Natural killer cell treated with Interleukin-12 subunit alpha and Interleukin-12 subunit beta and Interleukin-15 and Interleukin-18, amount 100 ng/mL, for 72 hours (primary cell): ENCODE measurements around the gene SUV39H1. TPM values are rescaled to one million over a fixed set of nuclear protein-coding genes. Genes with fewer than 3 reads are reported as not detected.

Experiments used
- ATAC-seq, 2 donors: fragments of 150-1000 bp; cut with Tn5 transposase in 1 of 2; sonication (Bioruptor Pico), chemical (Tn5 transposase) in 1 of 2; 2 replicates each; pipeline ENCODE4 v1.10.0; 2021
- DNase-seq: peaks from one replicate; pipeline ENCODE4 v3.0.0; 2022; ENCODE audit warnings: low spot score
- H3K27ac Mint-ChIP-seq, 2 donors: 1 replicate in 1 of 2; 2 replicates in 1 of 2; pipeline ENCODE4 v1.8.0; 2022; ENCODE audit warnings: mixed read lengths in 2 of 2, mild to moderate bottlenecking in 1 of 2, moderate library complexity in 1 of 2
- H3K27me3 Mint-ChIP-seq, 2 donors: 1 replicate in 1 of 2; 2 replicates in 1 of 2; pipeline ENCODE4 v1.8.0; 2022; ENCODE audit warnings: mixed read lengths in 2 of 2
- H3K36me3 Mint-ChIP-seq: one replicate; pipeline ENCODE4 v1.8.0; 2022; ENCODE audit warnings: mixed read lengths
- H3K4me1 Mint-ChIP-seq, 2 donors: 1 replicate in 1 of 2; 2 replicates in 1 of 2; pipeline ENCODE4 v1.8.0; 2022; ENCODE audit warnings: low read depth in 2 of 2, mixed read lengths in 2 of 2, mild to moderate bottlenecking in 1 of 2
- H3K4me3 Mint-ChIP-seq: one replicate; pipeline ENCODE4 v1.8.0; 2022; ENCODE audit warnings: mixed read lengths
- H3K9me3 Mint-ChIP-seq: 2 replicates; pipeline ENCODE4 v1.8.0; 2022; ENCODE audit warnings: mixed read lengths
- total RNA-seq, 2 donors: library from RNA; stranded (reverse); gene quantifications; one replicate each; pipeline ENCODE4 v1.2.3, GENCODE V29; 2022

Gene SUV39H1
- total RNA-seq, 2 donors from 2014 or later = 19.2 to 33.8 TPM

DNA sequence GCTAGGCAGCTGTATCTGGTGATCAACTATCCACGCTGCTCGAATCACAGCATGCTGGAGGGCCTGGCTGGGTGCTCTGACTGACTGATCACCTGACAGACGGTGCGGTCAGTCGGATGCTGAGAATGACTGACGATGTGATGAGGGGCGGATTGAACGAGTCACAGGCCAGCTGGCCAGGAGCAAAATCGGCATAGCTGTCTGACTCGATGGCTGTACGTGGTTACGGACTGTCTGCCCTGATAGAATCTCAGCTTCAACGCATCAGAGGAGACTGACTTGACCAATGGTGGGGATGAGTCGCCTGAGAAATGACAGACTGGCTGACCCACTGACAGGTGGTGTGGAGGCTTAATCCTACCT lies 1.0 kb upstream of the SUV39H1 start:
- H3K27ac Mint-ChIP-seq = peak overlapping the region; percentile 88 to 96
- peak in 1 of 2 donors; percentile 0 for ATAC-seq
- no peaks in the 10 kb centered on the region for H3K9me3 Mint-ChIP-seq
- peak overlapping the region; percentile 97 for H3K4me3 Mint-ChIP-seq
- H3K27me3 Mint-ChIP-seq = peaks cover 0 to 4% of the 10 kb centered on the region in 2 donors
- peaks cover 11% of the 10 kb centered on the region for H3K36me3 Mint-ChIP-seq
- H3K4me1 Mint-ChIP-seq = peaks cover 16 to 26% of the 10 kb centered on the region in 2 donors
- DNase-seq = no peak

DNA sequence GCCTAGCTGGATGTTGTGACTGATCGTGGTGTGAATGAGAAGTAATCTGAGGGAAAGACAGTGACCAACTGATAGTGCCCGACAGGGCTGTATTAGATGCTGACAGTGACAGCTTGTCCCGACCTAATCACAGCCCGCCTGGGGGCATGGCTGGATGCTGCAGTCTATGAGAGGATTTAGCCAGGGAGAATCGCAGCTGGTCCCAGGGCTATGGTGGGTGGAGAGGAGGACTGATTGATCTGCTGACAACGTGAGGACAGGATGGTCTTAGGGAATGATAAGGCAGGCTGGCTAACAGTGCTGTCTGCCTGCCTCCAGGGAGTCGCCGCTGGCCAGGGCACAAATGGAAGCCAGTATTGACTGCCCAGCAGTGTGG lies 621 bp upstream of the SUV39H1 start:
- Mint-ChIP-seq H3K27me3 (peaks cover 0 to 4% of the 10 kb centered on the region in 2 donors), H3K4me3 (peak overlapping the region; percentile 97), H3K4me1 (peaks cover 16 to 26% of the 10 kb centered on the region in 2 donors), H3K36me3 (peaks cover 11% of the 10 kb centered on the region), H3K27ac (peak overlapping the region; percentile 88 to 96), H3K9me3 (no peaks in the 10 kb centered on the region)
- DNase-seq (no peak), ATAC-seq (peak in 1 of 2 donors; percentile 0)

DNA sequence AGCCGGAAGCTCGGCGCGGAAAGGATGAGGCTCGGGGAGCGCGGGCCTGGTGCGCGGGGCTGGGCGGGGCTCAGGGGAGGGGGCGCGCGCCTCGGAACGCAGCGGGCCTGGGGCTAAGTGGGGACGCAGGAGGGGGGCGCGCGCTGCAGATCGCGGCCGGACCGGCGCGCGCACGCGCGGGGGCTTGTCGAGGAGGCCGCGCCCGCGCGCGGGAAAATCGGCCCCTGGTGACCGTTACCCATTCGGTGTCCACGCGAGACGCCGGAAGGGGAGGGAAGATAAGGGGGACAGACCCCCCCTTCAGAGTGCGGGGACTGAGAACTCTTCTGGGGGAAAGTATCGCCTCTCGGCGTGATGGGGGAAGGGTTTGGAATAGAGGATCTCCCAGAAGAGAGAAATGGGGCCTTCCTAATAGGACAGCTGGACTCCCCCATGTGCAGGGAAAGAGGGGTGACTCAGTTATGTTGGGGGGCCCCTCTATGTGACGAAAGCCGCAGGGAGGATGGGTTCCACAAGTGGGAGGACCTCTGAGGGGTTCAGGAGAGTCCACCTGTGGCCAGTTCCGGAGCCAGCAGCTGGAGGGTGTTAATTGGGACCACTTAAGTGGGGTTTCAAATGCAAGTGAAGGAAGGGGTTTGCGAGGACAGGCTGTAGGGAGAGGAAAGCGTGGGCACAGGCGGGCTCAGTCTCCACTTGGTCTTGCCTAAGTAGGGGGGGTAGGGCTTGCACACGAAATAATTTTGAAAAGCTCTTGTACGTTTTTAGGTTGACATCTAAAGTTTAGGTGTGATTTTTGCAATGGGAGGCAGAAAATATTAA lies 584 bp downstream of the SUV39H1 start:
- DNase-seq (no peak), ATAC-seq (peak; percentile 53 to 57)
- Mint-ChIP-seq H3K4me3 (peak overlapping the region; percentile 97), H3K36me3 (peaks cover 5% of the 10 kb centered on the region), H3K4me1 (peaks cover 16 to 26% of the 10 kb centered on the region in 2 donors), H3K27me3 (no peaks in the 10 kb centered on the region), H3K27ac (peak overlapping the region; percentile 88 to 96), H3K9me3 (no peaks in the 10 kb centered on the region)

DNA sequence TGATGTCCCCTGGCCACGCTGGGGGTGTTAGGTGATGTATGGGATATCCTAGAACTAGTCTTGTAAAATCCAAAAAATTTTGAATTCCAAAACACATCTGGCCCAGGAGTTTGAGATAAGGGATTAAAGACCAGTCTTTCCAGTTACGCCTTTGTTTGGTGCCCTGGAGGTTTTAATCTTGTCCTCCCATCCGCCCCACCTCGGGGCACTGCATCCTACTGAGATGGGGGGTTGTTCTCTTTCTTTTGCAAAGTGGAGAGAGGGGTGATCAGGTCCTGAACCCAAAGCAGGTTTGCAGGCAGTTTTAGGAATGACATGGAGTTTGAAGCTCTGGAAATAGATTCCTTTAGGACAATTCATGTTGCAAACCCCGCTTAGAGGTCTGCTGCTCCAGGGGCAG lies 1.8 kb downstream of the SUV39H1 start:
- ATAC-seq (no peak), DNase-seq (no peak)
- Mint-ChIP-seq H3K27me3 (no peaks in the 10 kb centered on the region), H3K4me3 (peak overlapping the region; percentile 97), H3K9me3 (no peaks in the 10 kb centered on the region), H3K36me3 (peaks cover 5% of the 10 kb centered on the region), H3K4me1 (peaks cover 16 to 31% of the 10 kb centered on the region in 2 donors), H3K27ac (no peak overlapping the region)

DNA sequence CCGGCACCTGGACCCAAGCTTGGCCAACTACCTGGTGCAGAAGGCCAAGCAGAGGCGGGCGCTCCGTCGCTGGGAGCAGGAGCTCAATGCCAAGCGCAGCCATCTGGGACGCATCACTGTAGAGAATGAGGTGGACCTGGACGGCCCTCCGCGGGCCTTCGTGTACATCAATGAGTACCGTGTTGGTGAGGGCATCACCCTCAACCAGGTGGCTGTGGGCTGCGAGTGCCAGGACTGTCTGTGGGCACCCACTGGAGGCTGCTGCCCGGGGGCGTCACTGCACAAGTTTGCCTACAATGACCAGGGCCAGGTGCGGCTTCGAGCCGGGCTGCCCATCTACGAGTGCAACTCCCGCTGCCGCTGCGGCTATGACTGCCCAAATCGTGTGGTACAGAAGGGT lies 3.7 kb downstream of the SUV39H1 start:
- H3K9me3 Mint-ChIP-seq = no peaks in the 10 kb centered on the region
- H3K4me3 Mint-ChIP-seq = no peak overlapping the region
- H3K27me3 Mint-ChIP-seq = peaks cover 0 to 3% of the 10 kb centered on the region in 2 donors
- H3K4me1 Mint-ChIP-seq = peaks cover 21 to 31% of the 10 kb centered on the region in 2 donors
- H3K36me3 Mint-ChIP-seq = peaks cover 5% of the 10 kb centered on the region
- no peak overlapping the region for H3K27ac Mint-ChIP-seq
- DNase-seq = no peak
- no peak for ATAC-seq

DNA sequence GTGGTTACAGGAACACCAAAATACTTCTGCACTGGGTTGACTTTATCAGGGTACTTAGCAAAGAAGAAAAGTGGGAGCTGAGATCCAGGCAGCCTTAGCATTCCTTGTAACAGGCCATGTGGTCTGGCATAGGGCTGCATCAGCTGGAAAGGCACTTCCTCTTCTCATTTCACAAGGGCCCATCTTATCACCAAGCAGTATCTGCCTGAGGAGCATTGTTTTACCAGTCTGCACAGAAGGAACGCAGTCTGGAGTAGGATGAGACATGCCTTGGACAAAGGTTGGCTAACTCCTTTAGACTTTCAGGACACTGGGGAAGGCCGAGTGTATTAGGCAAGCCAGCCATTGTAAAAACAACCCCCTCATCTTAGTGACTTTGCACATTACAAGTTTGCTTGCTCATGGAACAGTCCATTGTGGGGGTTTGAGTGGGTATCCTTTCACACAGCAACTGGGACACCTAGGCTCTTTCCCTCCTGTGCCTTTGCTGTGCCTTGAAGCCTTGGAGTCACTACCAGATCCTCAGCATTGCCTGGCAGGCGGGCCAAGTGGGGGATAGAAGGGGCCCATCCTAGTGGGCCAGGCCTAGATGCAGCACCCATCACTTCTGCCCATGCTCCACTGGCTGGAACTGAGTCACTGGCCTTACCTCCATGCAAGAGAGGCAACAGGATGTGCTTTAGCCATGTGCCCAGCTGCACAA lies 4.6 kb downstream of the SUV39H1 start:
- no peak for DNase-seq
- ATAC-seq = no peak
- H3K36me3 Mint-ChIP-seq = peaks cover 5% of the 10 kb centered on the region
- peaks cover 0 to 3% of the 10 kb centered on the region in 2 donors for H3K27me3 Mint-ChIP-seq
- no peaks in the 10 kb centered on the region for H3K9me3 Mint-ChIP-seq
- H3K4me1 Mint-ChIP-seq = peaks cover 12 to 23% of the 10 kb centered on the region in 2 donors
- H3K27ac Mint-ChIP-seq = no peak overlapping the region
- no peak overlapping the region for H3K4me3 Mint-ChIP-seq

DNA sequence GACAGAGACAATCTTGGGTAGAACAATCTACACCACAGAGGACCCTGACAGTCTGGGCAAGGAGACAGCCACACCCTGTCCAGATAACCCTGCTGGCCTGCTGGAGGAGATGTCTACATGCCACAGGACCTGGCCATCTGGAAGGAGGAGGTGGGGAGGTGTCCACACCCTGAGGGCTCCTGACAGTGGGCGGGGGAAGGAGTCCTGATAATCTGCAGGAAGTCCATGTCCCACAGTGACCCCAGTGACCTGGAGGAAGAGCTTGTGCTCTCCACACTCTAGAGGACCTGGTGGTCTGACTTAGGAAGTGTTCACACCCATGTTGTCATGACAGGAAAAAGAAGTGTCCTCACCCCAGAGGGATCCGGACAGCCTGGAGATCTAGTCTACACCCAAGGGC lies 5.5 kb downstream of the SUV39H1 start:
- no peaks in the 10 kb centered on the region for H3K9me3 Mint-ChIP-seq
- peaks cover 0 to 3% of the 10 kb centered on the region in 2 donors for H3K27me3 Mint-ChIP-seq
- no peak for ATAC-seq
- no peak overlapping the region for H3K4me3 Mint-ChIP-seq
- no peak for DNase-seq
- no peak overlapping the region for H3K27ac Mint-ChIP-seq
- peaks cover 12 to 18% of the 10 kb centered on the region in 2 donors for H3K4me1 Mint-ChIP-seq
- H3K36me3 Mint-ChIP-seq = peaks cover 5% of the 10 kb centered on the region

DNA sequence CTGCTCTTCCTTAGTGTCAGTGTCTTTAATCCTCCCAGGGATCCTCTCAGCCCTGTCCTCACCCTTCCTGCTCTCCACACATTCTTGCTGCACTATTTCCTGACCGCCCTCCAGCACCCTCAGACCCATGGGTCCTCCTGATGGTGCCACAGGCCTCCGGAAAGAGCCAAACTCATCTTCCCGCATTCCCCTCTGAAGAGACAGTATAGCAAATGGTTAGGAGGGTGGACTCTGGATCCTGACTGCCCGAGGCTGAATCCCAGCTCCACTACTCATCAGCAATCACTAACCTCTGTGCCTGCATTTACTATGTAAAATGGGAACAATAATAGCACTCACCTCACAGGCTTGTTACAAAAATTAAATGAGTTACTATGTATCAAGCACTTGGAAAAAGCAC lies 6.2 kb downstream of the SUV39H1 start:
- Mint-ChIP-seq H3K27me3 (peaks cover 0 to 3% of the 10 kb centered on the region in 2 donors), H3K27ac (no peak overlapping the region), H3K36me3 (peaks cover 5% of the 10 kb centered on the region), H3K9me3 (no peaks in the 10 kb centered on the region), H3K4me3 (no peak overlapping the region), H3K4me1 (peaks cover 10 to 11% of the 10 kb centered on the region in 2 donors)
- DNase-seq = no peak
- ATAC-seq = no peak

DNA sequence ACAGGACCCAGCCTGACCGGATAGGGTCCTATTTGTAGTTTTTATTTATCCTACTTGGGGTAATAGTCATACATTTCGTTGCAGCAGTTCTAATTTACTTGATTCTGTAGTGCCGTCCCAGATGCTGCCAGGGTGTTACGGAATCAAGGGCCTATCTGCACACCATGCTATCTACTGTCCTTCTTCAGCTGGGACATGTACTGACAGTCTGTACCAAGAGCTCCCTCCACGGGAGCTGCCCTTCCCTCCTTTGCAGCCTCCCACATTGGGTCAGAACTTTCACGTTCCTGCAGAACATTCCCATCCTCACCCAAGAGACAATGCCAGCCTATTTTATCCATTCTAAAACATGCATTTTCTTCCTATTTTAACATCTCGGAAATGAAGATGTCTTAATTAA lies 6.7 kb downstream of the SUV39H1 start:
- Mint-ChIP-seq H3K27me3 (peaks cover 0 to 3% of the 10 kb centered on the region in 2 donors), H3K36me3 (peaks cover 5% of the 10 kb centered on the region), H3K4me1 (peaks cover 10% of the 10 kb centered on the region in 2 donors), H3K4me3 (no peak overlapping the region), H3K27ac (no peak overlapping the region), H3K9me3 (no peaks in the 10 kb centered on the region)
- DNase-seq = no peak
- ATAC-seq = no peak

DNA sequence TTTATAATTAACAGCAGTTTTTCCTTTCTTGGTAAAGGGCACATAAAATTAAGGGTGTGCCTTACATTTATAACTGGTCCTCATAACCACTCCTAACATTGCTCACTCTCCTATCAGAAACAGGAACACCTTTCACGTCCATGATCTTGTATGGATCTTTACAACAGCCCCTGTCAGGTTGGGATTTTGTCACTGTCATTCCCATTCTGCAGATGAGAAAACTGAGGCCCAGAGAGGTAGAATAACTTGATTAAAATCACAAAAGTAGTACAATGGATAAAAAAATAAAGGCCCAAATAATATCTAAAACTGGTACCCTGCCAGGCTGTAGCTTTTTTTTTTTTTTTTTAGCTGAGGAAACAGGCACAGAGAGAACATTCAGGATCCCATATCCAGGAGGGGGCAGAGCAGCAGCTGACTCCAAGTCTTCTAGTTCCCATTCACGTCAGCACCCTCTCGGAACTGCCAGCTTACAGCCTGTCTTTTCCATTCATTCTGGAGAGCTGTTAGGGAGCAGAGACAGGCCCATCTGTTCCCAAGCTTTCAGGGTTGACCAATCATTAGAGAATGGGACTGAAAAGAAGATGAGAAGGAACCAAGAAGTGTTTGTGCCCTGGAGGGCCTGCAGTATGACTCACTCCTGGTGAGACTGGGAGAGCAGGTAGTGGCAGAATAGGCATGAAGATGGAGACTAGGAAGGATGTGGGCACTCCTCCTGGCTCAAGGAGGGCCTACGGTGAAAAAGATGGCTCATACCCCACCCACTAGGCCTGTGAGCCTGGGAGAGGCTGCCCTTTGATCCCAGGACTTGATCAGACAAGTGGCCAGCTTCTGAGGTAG lies 7.3 kb downstream of the SUV39H1 start:
- ATAC-seq (no peak), DNase-seq (no peak)
- no peaks in the 10 kb centered on the region for H3K9me3 Mint-ChIP-seq
- peaks cover 0 to 3% of the 10 kb centered on the region in 2 donors for H3K27me3 Mint-ChIP-seq
- peaks cover 10% of the 10 kb centered on the region in 2 donors for H3K4me1 Mint-ChIP-seq
- no peak overlapping the region for H3K27ac Mint-ChIP-seq
- H3K4me3 Mint-ChIP-seq = no peak overlapping the region
- H3K36me3 Mint-ChIP-seq = peaks cover 5% of the 10 kb centered on the region

DNA sequence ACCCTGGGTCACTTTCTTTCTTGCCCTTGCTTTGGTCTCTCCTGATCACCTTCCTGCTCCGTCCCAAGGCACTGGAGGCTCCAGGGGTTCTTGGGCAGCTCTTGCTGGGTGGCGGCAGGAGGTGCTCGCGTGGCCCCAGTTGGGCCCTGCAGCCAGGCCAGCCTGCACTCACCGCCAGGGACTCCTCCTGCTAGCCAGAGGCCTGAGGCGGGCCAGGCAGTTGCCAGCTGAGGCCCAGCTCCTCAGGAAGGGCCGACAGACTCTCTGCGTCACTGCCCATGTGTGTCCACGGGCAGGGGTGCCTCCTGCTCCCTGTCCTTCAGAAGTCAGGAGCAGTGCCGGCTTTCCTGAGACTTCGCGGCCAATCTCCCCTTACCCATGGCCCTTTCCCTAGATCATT lies 9.3 kb downstream of the SUV39H1 start:
- DNase-seq = no peak
- H3K4me3 Mint-ChIP-seq = no peak overlapping the region
- ATAC-seq = no peak
- peaks cover 9% of the 10 kb centered on the region in 2 donors for H3K4me1 Mint-ChIP-seq
- no peaks in the 10 kb centered on the region for H3K36me3 Mint-ChIP-seq
- peaks cover 0 to 3% of the 10 kb centered on the region in 2 donors for H3K27me3 Mint-ChIP-seq
- no peak overlapping the region for H3K27ac Mint-ChIP-seq
- no peaks in the 10 kb centered on the region for H3K9me3 Mint-ChIP-seq

DNA sequence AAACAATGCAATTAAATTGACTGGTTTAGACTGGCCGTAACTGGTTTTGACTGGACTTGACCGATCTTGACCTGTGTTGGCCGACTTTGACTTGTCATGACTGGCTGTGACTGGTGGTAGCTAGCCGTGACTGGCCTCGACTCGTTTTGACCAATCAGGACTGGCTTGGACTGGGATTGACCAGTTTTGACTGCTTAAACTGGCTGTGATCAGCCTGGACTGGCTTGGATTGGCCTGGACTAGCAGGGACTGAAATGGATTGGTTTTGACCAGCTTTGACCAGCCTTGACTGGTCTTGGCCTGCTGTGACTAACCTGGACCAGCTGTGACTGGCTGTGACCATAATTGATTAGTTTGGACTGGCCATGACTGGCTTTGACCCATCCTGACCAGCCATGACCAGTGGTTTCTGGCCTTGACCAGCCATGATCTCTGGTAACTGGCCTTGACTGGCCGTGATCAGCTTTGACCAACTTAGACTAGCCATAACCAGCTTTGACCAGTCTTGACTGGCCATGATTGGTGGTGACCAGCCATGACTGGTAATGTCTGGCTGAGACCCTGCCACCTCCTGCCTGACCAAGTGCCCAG lies 13.1 kb downstream of the SUV39H1 start:
- Mint-ChIP-seq H3K36me3 (no peaks in the 10 kb centered on the region), H3K9me3 (no peaks in the 10 kb centered on the region), H3K27ac (no peak overlapping the region), H3K4me3 (no peak overlapping the region), H3K4me1 (peaks cover 34 to 41% of the 10 kb centered on the region in 2 donors), H3K27me3 (no peaks in the 10 kb centered on the region)
- DNase-seq (no peak), ATAC-seq (no peak)

DNA sequence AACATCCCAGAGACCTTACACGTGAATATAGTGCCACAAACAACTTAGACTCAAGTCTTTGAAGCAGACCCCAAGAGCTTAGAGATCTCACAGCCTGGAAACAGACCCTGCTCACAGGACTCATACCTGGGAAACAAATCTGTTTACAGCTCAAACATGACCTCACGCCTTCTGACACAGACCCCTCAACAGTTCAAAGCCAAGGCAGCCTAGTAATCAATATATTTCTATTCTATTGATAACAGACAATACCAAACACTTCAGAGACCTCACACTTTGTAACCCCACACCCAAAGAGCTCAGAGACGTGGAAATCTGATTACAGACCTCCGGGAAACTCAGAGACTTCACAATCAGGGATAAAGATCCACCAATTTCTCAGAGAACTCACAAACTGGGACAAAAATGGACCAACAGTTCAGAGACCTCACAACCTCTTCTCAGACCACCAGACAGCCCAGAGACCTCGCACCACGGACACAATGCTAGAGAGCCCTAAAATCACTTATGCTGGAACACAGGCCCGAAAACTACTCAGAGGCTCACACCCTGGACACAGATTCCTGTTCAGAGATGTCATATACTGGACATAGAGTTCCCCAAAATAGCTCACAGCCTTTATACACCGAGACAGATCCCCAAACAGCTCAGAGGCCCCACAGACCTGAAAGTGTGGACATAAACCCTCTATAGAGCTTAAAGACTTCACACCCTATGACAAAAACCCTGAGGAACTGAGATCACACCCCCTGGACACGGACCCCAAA lies 14.8 kb downstream of the SUV39H1 start:
- Mint-ChIP-seq H3K4me1 (peaks cover 49 to 59% of the 10 kb centered on the region in 2 donors), H3K4me3 (peak overlapping the region; percentile 73), H3K9me3 (no peaks in the 10 kb centered on the region), H3K36me3 (peaks cover 4% of the 10 kb centered on the region), H3K27ac (peak overlapping the region; percentile 75 to 84), H3K27me3 (peaks cover 0 to 5% of the 10 kb centered on the region in 2 donors)
- ATAC-seq (no peak), DNase-seq (no peak)
